ENCODE results near the gene KDM5A. TPM values are rescaled to one million over a fixed set of nuclear protein-coding genes. Genes with fewer than 3 reads are reported as not detected.
A peak's percentile ranks its signal among the peaks of the same experiment; 100 is the strongest.

Gene KDM5A
- total and polyA plus RNA-seq, 11 donors, result 4.7 to 55.6 (median 31.2) TPM

GRCh38 chr12:325906-326305 lies 63.2 kb downstream of the KDM5A start:
- intact Hi-C loops (cut with DNase I), result no loop called here
- Histone ChIP-seq H3K27me3 (no peaks in the 10 kb centered on the region), H3K36me3 (peaks cover 0 to 100% (median 93%) of the 10 kb centered on the region in 9 donors), H3K9me3 (no peaks in the 10 kb centered on the region), H3K4me3 (no peak overlapping the region), H3K4me1 (no peaks in the 10 kb centered on the region), H3K27ac (no peak overlapping the region)
- no peak for ATAC-seq
- 88 to 93% (median 90%) methylated on average over 6 of the region's 6 CpGs for WGBS, 4 donors
- TF ChIP-seq POLR2A (IDR thresholded peaks at IDR 0.05), result no peak
- TF ChIP-seq CTCF (IDR thresholded peaks at IDR 0.05), result no peak
- DNase-seq, result no peak

- 91 to 100% (median 95%) methylated on average over 2 of the region's 2 CpGs for WGBS, 4 donors
- intact Hi-C loops (cut with DNase I), result loop anchor here in 1 of 10 donors (5.0 kb wide), 1 partner anchor 106 kb away; no protein-coding TSS in a partner anchor
- H3K36me3 ChIP-seq, result peaks cover 0 to 100% (median 98%) of the 10 kb centered on the region in 9 donors
These were observed 65.6 kb downstream of the KDM5A start for GRCh38 chr12:323507-323906.

GRCh38 chr12:321606-322326 lies 67.4 kb downstream of the KDM5A start:
- Histone ChIP-seq H3K27me3 (no peaks in the 10 kb centered on the region), H3K36me3 (peaks cover 0 to 100% (median 99%) of the 10 kb centered on the region in 9 donors), H3K9me3 (no peaks in the 10 kb centered on the region), H3K4me3 (no peak overlapping the region), H3K4me1 (no peaks in the 10 kb centered on the region), H3K27ac (no peak overlapping the region)
- DNase-seq (no peak), ATAC-seq (no peak)
- TF ChIP-seq POLR2A (IDR thresholded peaks at IDR 0.05) (no peak), CTCF (IDR thresholded peaks at IDR 0.05) (peak in 6 of 12 donors; percentile 3 to 28 (median 16))
- 90 to 96% (median 93%) methylated on average over 1 of the region's 1 CpG for WGBS, 4 donors
- intact Hi-C loops (cut with DNase I), result loop anchor here in 1 of 10 donors (5.0 kb wide), 1 partner anchor 104 kb away; no protein-coding TSS in a partner anchor

More at GRCh38 chr12:323507-323906, 65.6 kb downstream of the KDM5A start:
- no peaks in the 10 kb centered on the region for H3K9me3 ChIP-seq
- no peak for TF ChIP-seq POLR2A (IDR thresholded peaks at IDR 0.05)
- no peak for TF ChIP-seq CTCF (IDR thresholded peaks at IDR 0.05)
- H3K4me3 ChIP-seq, result no peak overlapping the region
- ATAC-seq (no peak), DNase-seq (no peak)
- no peak overlapping the region for H3K27ac ChIP-seq
- H3K27me3 ChIP-seq, result no peaks in the 10 kb centered on the region
- H3K4me1 ChIP-seq, result no peaks in the 10 kb centered on the region

- Histone ChIP-seq H3K27ac (no peak overlapping the region), H3K27me3 (no peaks in the 10 kb centered on the region), H3K4me1 (no peaks in the 10 kb centered on the region), H3K9me3 (no peaks in the 10 kb centered on the region), H3K36me3 (peaks cover 0 to 100% (median 99%) of the 10 kb centered on the region in 9 donors), H3K4me3 (no peak overlapping the region)
- TF ChIP-seq CTCF (IDR thresholded peaks at IDR 0.05) (no peak), POLR2A (IDR thresholded peaks at IDR 0.05) (no peak)
- 77 to 86% (median 78%) methylated on average over 9 of the region's 9 CpGs for WGBS, 4 donors
- DNase-seq, result no peak
- ATAC-seq, result no peak
- intact Hi-C loops (cut with DNase I), result no loop called here
These were observed 70.2 kb downstream of the KDM5A start for GRCh38 chr12:318759-319515.

Measured in heart left ventricle (tissue), 16 donors.